ENCODE data around the gene TBCA. TPM values are rescaled to one million over a fixed set of nuclear protein-coding genes. Genes with fewer than 3 reads are reported as not detected.

TBCA gene
- total and polyA plus RNA-seq, 8 donors: 40.6 to 138 (median 57.9) TPM

DNA sequence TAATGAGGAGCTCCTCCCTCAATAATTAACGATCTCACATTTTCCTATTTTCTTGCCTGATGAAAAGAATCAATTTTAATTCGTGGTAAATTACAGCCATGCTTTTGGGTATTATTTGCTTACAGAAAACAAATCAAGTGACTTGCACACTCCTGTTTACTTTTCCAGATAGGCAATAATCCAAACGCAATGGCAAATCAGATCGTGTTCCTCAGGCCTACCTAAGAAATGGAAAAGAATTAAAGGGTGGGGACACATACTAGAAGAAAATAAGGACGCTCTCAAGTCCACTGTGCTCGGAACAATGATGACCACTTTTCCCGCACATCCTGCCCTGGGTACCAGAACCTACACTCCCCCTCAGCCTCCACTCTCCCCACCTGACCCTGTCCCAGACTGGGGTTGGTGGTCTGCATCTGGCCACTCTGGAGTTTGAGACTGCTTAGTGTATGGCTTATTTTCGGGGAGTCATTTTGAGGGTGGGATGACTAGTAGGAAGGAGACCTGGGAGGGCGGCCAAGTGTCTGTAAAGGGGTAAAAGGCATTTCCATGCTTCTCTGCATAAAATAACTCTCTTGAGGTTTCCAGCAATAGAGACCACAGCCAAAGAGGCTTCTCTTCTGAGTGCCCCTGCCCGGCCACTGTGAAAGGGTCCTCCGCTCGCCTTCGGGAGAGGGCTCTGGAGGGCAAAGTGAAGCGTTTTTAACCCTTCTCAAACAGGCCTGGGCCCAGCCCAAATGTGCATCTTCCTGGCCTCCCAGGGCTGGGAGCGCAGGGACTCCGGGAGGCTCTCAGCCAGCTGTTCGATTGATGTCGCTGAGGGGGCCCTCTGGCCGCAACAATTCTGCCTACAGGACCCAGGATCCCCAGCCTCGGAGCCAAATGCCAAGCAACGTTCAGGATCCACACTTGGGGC is 133.1 kb downstream of the TBCA start:
- WGBS, 2 donors: 12 to 13% methylated on average over 21 of the region's 21 CpGs
- Histone ChIP-seq H3K4me3 (no peak overlapping the region), H3K36me3 (no peaks in the 10 kb centered on the region), H3K9me3 (no peaks in the 10 kb centered on the region), H3K27me3 (peaks cover 20 to 67% (median 41%) of the 10 kb centered on the region in 4 donors), H3K27ac (no peak overlapping the region), H3K4me1 (peaks cover 4 to 9% (median 5%) of the 10 kb centered on the region in 3 donors)
- DNase-seq (peak in 1 of 6 donors; percentile 54), FAIRE-seq (no peak), ATAC-seq (no peak)
- TF ChIP-seq, protein P1, sequence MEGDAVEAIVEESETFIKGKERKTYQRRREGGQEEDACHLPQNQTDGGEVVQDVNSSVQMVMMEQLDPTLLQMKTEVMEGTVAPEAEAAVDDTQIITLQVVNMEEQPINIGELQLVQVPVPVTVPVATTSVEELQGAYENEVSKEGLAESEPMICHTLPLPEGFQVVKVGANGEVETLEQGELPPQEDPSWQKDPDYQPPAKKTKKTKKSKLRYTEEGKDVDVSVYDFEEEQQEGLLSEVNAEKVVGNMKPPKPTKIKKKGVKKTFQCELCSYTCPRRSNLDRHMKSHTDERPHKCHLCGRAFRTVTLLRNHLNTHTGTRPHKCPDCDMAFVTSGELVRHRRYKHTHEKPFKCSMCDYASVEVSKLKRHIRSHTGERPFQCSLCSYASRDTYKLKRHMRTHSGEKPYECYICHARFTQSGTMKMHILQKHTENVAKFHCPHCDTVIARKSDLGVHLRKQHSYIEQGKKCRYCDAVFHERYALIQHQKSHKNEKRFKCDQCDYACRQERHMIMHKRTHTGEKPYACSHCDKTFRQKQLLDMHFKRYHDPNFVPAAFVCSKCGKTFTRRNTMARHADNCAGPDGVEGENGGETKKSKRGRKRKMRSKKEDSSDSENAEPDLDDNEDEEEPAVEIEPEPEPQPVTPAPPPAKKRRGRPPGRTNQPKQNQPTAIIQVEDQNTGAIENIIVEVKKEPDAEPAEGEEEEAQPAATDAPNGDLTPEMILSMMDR (IDR thresholded peaks at IDR 0.05): no peak
- intact Hi-C loops (cut with DNase I): no loop called here

- ATAC-seq (no peak), DNase-seq (no peak), FAIRE-seq (no peak)
- Histone ChIP-seq H3K27me3 (peaks cover 20 to 74% (median 45%) of the 10 kb centered on the region in 4 donors), H3K4me1 (peaks cover 4 to 9% (median 5%) of the 10 kb centered on the region in 3 donors), H3K4me3 (no peak overlapping the region), H3K36me3 (no peaks in the 10 kb centered on the region), H3K27ac (no peak overlapping the region), H3K9me3 (no peaks in the 10 kb centered on the region)
- TF ChIP-seq, protein P1 (IDR thresholded peaks at IDR 0.05): no peak
- intact Hi-C loops (cut with DNase I): no loop called here
- 18 to 20% methylated on average over 19 of the region's 19 CpGs for WGBS, 2 donors
These were observed 134.0 kb downstream of the TBCA start for GRCh38 chr5:77641963-77642737.

GRCh38 chr5:77641397-77641943 is 134.7 kb downstream of the TBCA start:
- no peaks in the 10 kb centered on the region for H3K9me3 ChIP-seq
- FAIRE-seq (no peak), ATAC-seq (no peak), DNase-seq (no peak)
- no peaks in the 10 kb centered on the region for H3K36me3 ChIP-seq
- TF ChIP-seq, protein P1 (IDR thresholded peaks at IDR 0.05): no peak
- H3K27ac ChIP-seq: no peak overlapping the region
- intact Hi-C loops (cut with DNase I): no loop called here
- WGBS, 2 donors: 15 to 17% methylated on average over 23 of the region's 23 CpGs
- H3K4me3 ChIP-seq: no peak overlapping the region
- peaks cover 4 to 9% (median 5%) of the 10 kb centered on the region in 3 donors for H3K4me1 ChIP-seq
- H3K27me3 ChIP-seq: peaks cover 20 to 81% (median 48%) of the 10 kb centered on the region in 4 donors

Other genes with a start within 250 kb of the TBCA start
- not detected for gene OTP, start 137.6 kb downstream of the TBCA start, total RNA-seq
- not detected for gene OTP, start 137.6 kb downstream of the TBCA start, polyA plus RNA-seq